ENCODE data around the gene ELOB. TPM values are rescaled to one million over a fixed set of nuclear protein-coding genes. Genes with fewer than 3 reads are reported as not detected.

ELOB gene
- total and polyA plus RNA-seq, 10 of the 15 experiments (the other 5 are each of a cell fraction or from before 2014, with no cell fraction given) = 86.9 to 823 (median 263) TPM

DNA sequence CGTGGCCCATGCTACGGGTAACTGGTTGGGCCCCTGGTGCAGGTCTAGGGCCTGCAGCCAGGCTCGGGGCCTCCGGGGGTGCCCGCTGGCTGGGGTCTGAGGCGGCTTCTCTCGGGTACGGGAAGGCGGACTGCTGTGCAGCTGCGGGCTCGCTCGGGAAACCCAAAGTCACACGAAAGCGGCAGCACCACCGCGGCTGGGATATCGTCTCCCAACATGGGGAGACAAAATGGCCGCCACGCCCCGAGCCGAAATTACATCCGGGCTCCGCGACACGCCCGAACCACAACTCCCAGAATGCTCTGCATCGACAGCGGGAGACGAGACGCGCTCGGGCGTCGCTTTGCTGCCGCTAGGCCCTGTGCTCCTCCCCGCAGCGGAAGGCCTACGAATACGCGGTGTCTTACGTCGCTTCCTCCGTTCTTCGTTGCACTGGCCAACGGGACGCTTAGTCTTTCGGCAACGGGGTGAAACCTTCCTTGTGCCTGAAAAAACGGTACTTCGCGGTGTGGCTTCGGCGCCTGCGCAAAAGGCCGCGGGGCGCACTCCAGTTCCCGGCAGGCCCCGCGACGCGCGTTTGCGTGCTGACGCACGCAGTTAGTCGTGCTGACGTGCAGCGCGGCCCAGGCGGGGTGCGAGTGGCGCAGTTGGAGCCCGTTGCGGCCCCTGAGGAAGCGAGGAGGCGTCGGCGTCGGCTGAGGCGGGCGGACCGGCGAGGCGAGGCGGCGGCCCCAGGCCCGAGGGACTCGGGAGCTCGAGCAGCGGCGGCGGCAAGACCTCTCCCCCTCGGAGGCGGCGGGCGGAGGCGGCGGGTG is 24.8 kb downstream of the ELOB start, which contains the start of gene SRRM2 (continued):
- TF ChIP-seq, protein P1, sequence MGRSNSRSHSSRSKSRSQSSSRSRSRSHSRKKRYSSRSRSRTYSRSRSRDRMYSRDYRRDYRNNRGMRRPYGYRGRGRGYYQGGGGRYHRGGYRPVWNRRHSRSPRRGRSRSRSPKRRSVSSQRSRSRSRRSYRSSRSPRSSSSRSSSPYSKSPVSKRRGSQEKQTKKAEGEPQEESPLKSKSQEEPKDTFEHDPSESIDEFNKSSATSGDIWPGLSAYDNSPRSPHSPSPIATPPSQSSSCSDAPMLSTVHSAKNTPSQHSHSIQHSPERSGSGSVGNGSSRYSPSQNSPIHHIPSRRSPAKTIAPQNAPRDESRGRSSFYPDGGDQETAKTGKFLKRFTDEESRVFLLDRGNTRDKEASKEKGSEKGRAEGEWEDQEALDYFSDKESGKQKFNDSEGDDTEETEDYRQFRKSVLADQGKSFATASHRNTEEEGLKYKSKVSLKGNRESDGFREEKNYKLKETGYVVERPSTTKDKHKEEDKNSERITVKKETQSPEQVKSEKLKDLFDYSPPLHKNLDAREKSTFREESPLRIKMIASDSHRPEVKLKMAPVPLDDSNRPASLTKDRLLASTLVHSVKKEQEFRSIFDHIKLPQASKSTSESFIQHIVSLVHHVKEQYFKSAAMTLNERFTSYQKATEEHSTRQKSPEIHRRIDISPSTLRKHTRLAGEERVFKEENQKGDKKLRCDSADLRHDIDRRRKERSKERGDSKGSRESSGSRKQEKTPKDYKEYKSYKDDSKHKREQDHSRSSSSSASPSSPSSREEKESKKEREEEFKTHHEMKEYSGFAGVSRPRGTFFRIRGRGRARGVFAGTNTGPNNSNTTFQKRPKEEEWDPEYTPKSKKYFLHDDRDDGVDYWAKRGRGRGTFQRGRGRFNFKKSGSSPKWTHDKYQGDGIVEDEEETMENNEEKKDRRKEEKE (IDR thresholded peaks at IDR 0.05) = peak; percentile 60; the same call in 1 of the 2 replicates
- no peak for TF ChIP-seq KLF5 (IDR thresholded peaks at IDR 0.05; ENCODE audit: partially characterized antibody)
- TF ChIP-seq CBX3 (IDR thresholded peaks at IDR 0.05; ENCODE audit: borderline replicate concordance, low read depth) = no peak
- TF ChIP-seq, protein P2, sequence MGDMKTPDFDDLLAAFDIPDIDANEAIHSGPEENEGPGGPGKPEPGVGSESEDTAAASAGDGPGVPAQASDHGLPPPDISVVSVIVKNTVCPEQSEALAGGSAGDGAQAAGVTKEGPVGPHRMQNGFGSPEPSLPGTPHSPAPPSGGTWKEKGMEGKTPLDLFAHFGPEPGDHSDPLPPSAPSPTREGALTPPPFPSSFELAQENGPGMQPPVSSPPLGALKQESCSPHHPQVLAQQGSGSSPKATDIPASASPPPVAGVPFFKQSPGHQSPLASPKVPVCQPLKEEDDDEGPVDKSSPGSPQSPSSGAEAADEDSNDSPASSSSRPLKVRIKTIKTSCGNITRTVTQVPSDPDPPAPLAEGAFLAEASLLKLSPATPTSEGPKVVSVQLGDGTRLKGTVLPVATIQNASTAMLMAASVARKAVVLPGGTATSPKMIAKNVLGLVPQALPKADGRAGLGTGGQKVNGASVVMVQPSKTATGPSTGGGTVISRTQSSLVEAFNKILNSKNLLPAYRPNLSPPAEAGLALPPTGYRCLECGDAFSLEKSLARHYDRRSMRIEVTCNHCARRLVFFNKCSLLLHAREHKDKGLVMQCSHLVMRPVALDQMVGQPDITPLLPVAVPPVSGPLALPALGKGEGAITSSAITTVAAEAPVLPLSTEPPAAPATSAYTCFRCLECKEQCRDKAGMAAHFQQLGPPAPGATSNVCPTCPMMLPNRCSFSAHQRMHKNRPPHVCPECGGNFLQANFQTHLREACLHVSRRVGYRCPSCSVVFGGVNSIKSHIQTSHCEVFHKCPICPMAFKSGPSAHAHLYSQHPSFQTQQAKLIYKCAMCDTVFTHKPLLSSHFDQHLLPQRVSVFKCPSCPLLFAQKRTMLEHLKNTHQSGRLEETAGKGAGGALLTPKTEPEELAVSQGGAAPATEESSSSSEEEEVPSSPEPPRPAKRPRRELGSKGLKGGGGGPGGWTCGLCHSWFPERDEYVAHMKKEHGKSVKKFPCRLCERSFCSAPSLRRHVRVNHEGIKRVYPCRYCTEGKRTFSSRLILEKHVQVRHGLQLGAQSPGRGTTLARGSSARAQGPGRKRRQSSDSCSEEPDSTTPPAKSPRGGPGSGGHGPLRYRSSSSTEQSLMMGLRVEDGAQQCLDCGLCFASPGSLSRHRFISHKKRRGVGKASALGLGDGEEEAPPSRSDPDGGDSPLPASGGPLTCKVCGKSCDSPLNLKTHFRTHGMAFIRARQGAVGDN (IDR thresholded peaks at IDR 0.05) = peak; percentile 98
- TF ChIP-seq, protein P3, sequence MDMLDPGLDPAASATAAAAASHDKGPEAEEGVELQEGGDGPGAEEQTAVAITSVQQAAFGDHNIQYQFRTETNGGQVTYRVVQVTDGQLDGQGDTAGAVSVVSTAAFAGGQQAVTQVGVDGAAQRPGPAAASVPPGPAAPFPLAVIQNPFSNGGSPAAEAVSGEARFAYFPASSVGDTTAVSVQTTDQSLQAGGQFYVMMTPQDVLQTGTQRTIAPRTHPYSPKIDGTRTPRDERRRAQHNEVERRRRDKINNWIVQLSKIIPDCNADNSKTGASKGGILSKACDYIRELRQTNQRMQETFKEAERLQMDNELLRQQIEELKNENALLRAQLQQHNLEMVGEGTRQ (IDR thresholded peaks at IDR 0.05; ENCODE audit: borderline replicate concordance, low read depth, low read length) = no peak
- TF ChIP-seq, protein P4, sequence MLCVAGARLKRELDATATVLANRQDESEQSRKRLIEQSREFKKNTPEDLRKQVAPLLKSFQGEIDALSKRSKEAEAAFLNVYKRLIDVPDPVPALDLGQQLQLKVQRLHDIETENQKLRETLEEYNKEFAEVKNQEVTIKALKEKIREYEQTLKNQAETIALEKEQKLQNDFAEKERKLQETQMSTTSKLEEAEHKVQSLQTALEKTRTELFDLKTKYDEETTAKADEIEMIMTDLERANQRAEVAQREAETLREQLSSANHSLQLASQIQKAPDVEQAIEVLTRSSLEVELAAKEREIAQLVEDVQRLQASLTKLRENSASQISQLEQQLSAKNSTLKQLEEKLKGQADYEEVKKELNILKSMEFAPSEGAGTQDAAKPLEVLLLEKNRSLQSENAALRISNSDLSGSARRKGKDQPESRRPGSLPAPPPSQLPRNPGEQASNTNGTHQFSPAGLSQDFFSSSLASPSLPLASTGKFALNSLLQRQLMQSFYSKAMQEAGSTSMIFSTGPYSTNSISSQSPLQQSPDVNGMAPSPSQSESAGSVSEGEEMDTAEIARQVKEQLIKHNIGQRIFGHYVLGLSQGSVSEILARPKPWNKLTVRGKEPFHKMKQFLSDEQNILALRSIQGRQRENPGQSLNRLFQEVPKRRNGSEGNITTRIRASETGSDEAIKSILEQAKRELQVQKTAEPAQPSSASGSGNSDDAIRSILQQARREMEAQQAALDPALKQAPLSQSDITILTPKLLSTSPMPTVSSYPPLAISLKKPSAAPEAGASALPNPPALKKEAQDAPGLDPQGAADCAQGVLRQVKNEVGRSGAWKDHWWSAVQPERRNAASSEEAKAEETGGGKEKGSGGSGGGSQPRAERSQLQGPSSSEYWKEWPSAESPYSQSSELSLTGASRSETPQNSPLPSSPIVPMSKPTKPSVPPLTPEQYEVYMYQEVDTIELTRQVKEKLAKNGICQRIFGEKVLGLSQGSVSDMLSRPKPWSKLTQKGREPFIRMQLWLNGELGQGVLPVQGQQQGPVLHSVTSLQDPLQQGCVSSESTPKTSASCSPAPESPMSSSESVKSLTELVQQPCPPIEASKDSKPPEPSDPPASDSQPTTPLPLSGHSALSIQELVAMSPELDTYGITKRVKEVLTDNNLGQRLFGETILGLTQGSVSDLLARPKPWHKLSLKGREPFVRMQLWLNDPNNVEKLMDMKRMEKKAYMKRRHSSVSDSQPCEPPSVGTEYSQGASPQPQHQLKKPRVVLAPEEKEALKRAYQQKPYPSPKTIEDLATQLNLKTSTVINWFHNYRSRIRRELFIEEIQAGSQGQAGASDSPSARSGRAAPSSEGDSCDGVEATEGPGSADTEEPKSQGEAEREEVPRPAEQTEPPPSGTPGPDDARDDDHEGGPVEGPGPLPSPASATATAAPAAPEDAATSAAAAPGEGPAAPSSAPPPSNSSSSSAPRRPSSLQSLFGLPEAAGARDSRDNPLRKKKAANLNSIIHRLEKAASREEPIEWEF (IDR thresholded peaks at IDR 0.05; ENCODE audit: insufficient replicate concordance, low read depth, low read length) = no peak
- no peak for TF ChIP-seq CEBPZ (IDR thresholded peaks at IDR 0.05; ENCODE audit: low read depth, low read length)
- TF ChIP-seq CHD4 (IDR thresholded peaks at IDR 0.05) = no peak
